Sigmoid colon (tissue), 7 donors: ENCODE results near the gene NRP1. TPM values are rescaled to one million over a fixed set of nuclear protein-coding genes. Genes with fewer than 3 reads are reported as not detected.

Experiments used
- DNase-seq: peaks from one replicate; pipeline ENCODE4 v3.0.0-alpha.2; 2019
- H3K27ac ChIP-seq, 4 donors: fragments of 200-600 bp; sonication (generic); one replicate each; pipeline ENCODE4 v1.5.1; 2016 to 2019; ENCODE audit warnings: mild to moderate bottlenecking in 1 of 4
- H3K27me3 ChIP-seq, 3 donors: fragments of 200-600 bp; sonication (generic); one replicate each; pipeline ENCODE4 v1.5.1; 2019; ENCODE audit warnings: mild to moderate bottlenecking in 1 of 3
- H3K36me3 ChIP-seq, 4 donors: fragments of 200-600 bp; sonication (generic); one replicate each; pipeline ENCODE4 v1.5.1; 2016 to 2019
- H3K4me1 ChIP-seq, 4 donors: fragments of 200-600 bp; sonication (generic); one replicate each; pipeline ENCODE4 v1.5.1; 2017 to 2019
- H3K4me3 ChIP-seq, 4 donors: fragments of 200-600 bp; sonication (generic); one replicate each; pipeline ENCODE4 v1.5.1; 2017 to 2019; ENCODE audit warnings: mild to moderate bottlenecking in 2 of 4, moderate library complexity in 1 of 4
- H3K9me3 ChIP-seq, 4 donors: fragments of 200-600 bp in 3 of 4; sonication (generic) in 3 of 4; one replicate each; pipeline versions ENCODE4 v1.5.1 to v1.6.1; 2013 to 2019
- CTCF ChIP-seq, 4 experiments: fragments of 450-650 bp in 3 of 4; fragments of 200-600 bp in 1 of 4; IDR thresholded peaks; one replicate each; pipeline ENCODE4 v1.5.1; 2016 to 2019; ENCODE audit warnings: antibody characterized with exemption in 4 of 4, mild to moderate bottlenecking in 3 of 4, moderate library complexity in 2 of 4
- EP300 ChIP-seq, 4 donors: sonication (generic); formaldehyde crosslinking; IDR thresholded peaks; one replicate each; pipeline ENCODE4 v1.6.1; 2017; ENCODE audit warnings: antibody characterized with exemption in 4 of 4
- POLR2A ChIP-seq, 2 donors: fragments of 450-650 bp; IDR thresholded peaks; one replicate each; pipeline ENCODE4 v1.6.1; 2016; ENCODE audit warnings: antibody characterized with exemption in 2 of 2, mild to moderate bottlenecking in 2 of 2, moderate library complexity in 2 of 2
- POLR2AphosphoS5 ChIP-seq, 4 donors: sonication (generic); formaldehyde crosslinking; IDR thresholded peaks; one replicate each; pipeline ENCODE4 v1.6.1; 2017; ENCODE audit warnings: antibody characterized with exemption in 4 of 4
- WGBS, 2 donors: extraction: QIAGEN DNeasy Blood & Tissue Kit; methylation state at CpG; one replicate each; pipeline ENCODE4 v1.1.7; 2013; 5-methylcytosine and 5-hydroxymethylcytosine counted together
- intact Hi-C: fragments of 100-400 bp; cut with DNase I; formaldehyde crosslinking; loops from one replicate; pipeline ENCODE4 v1.15.1; 2023
- polyA plus RNA-seq, 3 donors: library from polyadenylated mRNA; stranded (reverse); fragments of 200-250 nt; gene quantifications; one replicate each; pipeline ENCODE4 v1.2.3, GENCODE V29; 2013
- total RNA-seq, 4 donors: library from RNA; depleted of rRNA; stranded (reverse); fragments of >200 nt; gene quantifications; one replicate each; pipeline ENCODE4 v1.1.0, GENCODE V29; 2016
- donor health status: healthy with polysubstance abuse.
- donor health status: Bipolar disorder and iron deficiency.
- donor health status: healthy.

The NRP1 gene
- total and polyA plus RNA-seq, 7 donors: 3.6 to 52.4 (median 44.1) TPM

GRCh38 chr10:33174674-33175434, 159.6 kb downstream of the NRP1 start:
- intact Hi-C loops: no loop called here
- no peak for DNase-seq
- Histone ChIP-seq H3K36me3 (peaks cover 0 to 3% (median 0%) of the 10 kb centered on the region in 4 donors), H3K4me3 (no peak overlapping the region), H3K4me1 (no peaks in the 10 kb centered on the region), H3K9me3 (no peaks in the 10 kb centered on the region), H3K27me3 (no peaks in the 10 kb centered on the region), H3K27ac (no peak overlapping the region)
- WGBS, 2 donors: 83 to 86% methylated on average over 5 of the region's 5 CpGs
- TF ChIP-seq CTCF (IDR thresholded peaks at IDR 0.05) (no peak), POLR2AphosphoS5 (IDR thresholded peaks at IDR 0.05) (no peak), EP300 (IDR thresholded peaks at IDR 0.05) (no peak), POLR2A (IDR thresholded peaks at IDR 0.05) (no peak)

GRCh38 chr10:33165911-33166310, 168.6 kb downstream of the NRP1 start:
- intact Hi-C loops: no loop called here
- WGBS, 2 donors: 57 to 68% methylated on average over 3 of the region's 3 CpGs
- no peak overlapping the region for H3K4me3 ChIP-seq
- no peak for DNase-seq
- no peak for TF ChIP-seq POLR2AphosphoS5 (IDR thresholded peaks at IDR 0.05)
- TF ChIP-seq POLR2A (IDR thresholded peaks at IDR 0.05): no peak
- no peak for TF ChIP-seq CTCF (IDR thresholded peaks at IDR 0.05)
- no peak for TF ChIP-seq EP300 (IDR thresholded peaks at IDR 0.05)
- H3K27me3 ChIP-seq: no peaks in the 10 kb centered on the region
- no peaks in the 10 kb centered on the region for H3K36me3 ChIP-seq
- H3K27ac ChIP-seq: no peak overlapping the region
- H3K4me1 ChIP-seq: no peaks in the 10 kb centered on the region
- H3K9me3 ChIP-seq: no peaks in the 10 kb centered on the region

- Histone ChIP-seq H3K9me3 (no peaks in the 10 kb centered on the region), H3K27me3 (no peaks in the 10 kb centered on the region), H3K4me1 (no peaks in the 10 kb centered on the region), H3K27ac (no peak overlapping the region), H3K36me3 (no peaks in the 10 kb centered on the region), H3K4me3 (no peak overlapping the region)
- WGBS, 2 donors: 67 to 72% methylated on average over 9 of the region's 9 CpGs
- no peak for DNase-seq
- TF ChIP-seq POLR2AphosphoS5 (IDR thresholded peaks at IDR 0.05): no peak
- no peak for TF ChIP-seq POLR2A (IDR thresholded peaks at IDR 0.05)
- TF ChIP-seq CTCF (IDR thresholded peaks at IDR 0.05): no peak
- TF ChIP-seq EP300 (IDR thresholded peaks at IDR 0.05): no peak
- intact Hi-C loops: no loop called here
Observed at GRCh38 chr10:33164060-33164709, 170.3 kb downstream of the NRP1 start.

- Histone ChIP-seq H3K36me3 (no peaks in the 10 kb centered on the region), H3K27ac (no peak overlapping the region), H3K27me3 (no peaks in the 10 kb centered on the region), H3K4me1 (no peaks in the 10 kb centered on the region), H3K9me3 (no peaks in the 10 kb centered on the region), H3K4me3 (no peak overlapping the region)
- DNase-seq: no peak
- 49 to 82% methylated on average over 3 of the region's 3 CpGs for WGBS, 2 donors
- no peak for TF ChIP-seq POLR2AphosphoS5 (IDR thresholded peaks at IDR 0.05)
- no peak for TF ChIP-seq CTCF (IDR thresholded peaks at IDR 0.05)
- TF ChIP-seq POLR2A (IDR thresholded peaks at IDR 0.05): no peak
- no peak for TF ChIP-seq EP300 (IDR thresholded peaks at IDR 0.05)
- intact Hi-C loops: no loop called here
Observed at GRCh38 chr10:33162248-33162575, 172.3 kb downstream of the NRP1 start.
